ENCODE results near the gene CNGA2. TPM values are rescaled to one million over a fixed set of nuclear protein-coding genes. Genes with fewer than 3 reads are reported as not detected.

Gene CNGA2
- total RNA-seq, 2 donors from 2014 or later, result not detected

DNA sequence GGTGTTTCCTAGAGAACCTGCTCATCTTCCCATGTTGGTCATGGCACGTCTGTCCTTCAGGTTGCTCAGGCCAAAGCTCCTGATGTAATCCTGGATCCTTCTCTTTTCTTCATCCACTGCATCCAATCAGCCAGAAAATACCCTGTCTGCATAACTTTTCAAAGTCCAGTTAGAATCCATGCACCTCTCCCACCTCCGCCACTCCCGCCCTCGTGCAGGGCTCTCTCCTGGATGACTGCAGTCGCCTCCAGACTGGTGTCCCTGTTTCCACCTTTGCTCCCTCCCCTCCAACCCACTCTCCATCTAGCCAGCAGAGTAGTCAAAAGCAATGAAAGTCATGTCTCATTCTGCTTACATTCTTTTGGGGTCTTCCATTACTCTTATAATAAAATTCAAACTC is 16.0 kb downstream of the CNGA2 start:
- Histone ChIP-seq H3K36me3 (ENCODE audit: control insufficient read depth, insufficient read depth, low read length) (no peaks in the 10 kb centered on the region), H3K9ac (ENCODE audit: extremely low read depth, low read length, poor library complexity, severe bottlenecking) (no peak overlapping the region), H3K4me1 (ENCODE audit: control insufficient read depth, insufficient read depth, low read length) (no peaks in the 10 kb centered on the region), H3K27ac (ENCODE audit: low read depth, low read length) (no peak overlapping the region), H3K27me3 (ENCODE audit: control insufficient read depth, insufficient read depth, low read length, poor library complexity, severe bottlenecking) (no peaks in the 10 kb centered on the region), H3K9me3 (ENCODE audit: control insufficient read depth, low read length) (no peaks in the 10 kb centered on the region), H3K4me3 (ENCODE audit: low read length) (no peak overlapping the region)
- DNase-seq, result no peak
- peaks cover 6% of the 10 kb centered on the region for H3K27me3 Mint-ChIP-seq (ENCODE audit: insufficient read depth)
- H3K27ac Mint-ChIP-seq, result no peak overlapping the region
- no peak overlapping the region for H3K4me3 Mint-ChIP-seq
- TF ChIP-seq, protein P1, sequence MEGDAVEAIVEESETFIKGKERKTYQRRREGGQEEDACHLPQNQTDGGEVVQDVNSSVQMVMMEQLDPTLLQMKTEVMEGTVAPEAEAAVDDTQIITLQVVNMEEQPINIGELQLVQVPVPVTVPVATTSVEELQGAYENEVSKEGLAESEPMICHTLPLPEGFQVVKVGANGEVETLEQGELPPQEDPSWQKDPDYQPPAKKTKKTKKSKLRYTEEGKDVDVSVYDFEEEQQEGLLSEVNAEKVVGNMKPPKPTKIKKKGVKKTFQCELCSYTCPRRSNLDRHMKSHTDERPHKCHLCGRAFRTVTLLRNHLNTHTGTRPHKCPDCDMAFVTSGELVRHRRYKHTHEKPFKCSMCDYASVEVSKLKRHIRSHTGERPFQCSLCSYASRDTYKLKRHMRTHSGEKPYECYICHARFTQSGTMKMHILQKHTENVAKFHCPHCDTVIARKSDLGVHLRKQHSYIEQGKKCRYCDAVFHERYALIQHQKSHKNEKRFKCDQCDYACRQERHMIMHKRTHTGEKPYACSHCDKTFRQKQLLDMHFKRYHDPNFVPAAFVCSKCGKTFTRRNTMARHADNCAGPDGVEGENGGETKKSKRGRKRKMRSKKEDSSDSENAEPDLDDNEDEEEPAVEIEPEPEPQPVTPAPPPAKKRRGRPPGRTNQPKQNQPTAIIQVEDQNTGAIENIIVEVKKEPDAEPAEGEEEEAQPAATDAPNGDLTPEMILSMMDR (conservative IDR thresholded peaks at IDR 0.05), result no peak
- peaks cover 2% of the 10 kb centered on the region for H3K4me1 Mint-ChIP-seq
- whole genome bisulfite sequencing, 2 experiments (ENCODE audit: insufficient coverage in 1 of 2, insufficient read length in 1 of 2), result 91% methylated on average over 5 of the region's 5 CpGs; no CpG with 5 or more reads in 1 of the 2 experiments
- peaks cover 70% of the 10 kb centered on the region for H3K9me3 Mint-ChIP-seq
- H3K36me3 Mint-ChIP-seq (ENCODE audit: low read depth), result no peaks in the 10 kb centered on the region

DNA sequence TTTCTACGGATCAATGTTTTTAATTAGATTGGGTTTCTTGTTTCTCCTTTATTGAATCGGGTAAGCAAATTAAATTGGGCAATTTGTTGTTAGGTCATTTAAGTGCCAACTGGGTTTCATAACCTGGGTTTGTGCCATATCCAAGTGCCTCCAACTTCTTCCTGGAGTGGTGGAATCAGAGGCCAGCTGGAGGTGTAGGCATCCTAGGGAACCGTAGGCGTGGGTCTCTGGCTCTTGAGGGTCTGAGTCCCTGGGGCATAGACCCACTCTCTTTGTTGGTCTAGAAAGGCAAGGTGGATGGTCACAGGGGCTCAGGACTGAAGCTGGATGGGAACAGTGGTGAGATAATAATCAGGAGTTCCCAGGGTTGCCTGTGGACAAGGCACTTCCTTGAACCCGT is 18.3 kb downstream of the CNGA2 start:
- no peak overlapping the region for H3K4me3 Mint-ChIP-seq
- H3K4me1 ChIP-seq (ENCODE audit: control insufficient read depth, insufficient read depth, low read length), result no peaks in the 10 kb centered on the region
- H3K9me3 ChIP-seq (ENCODE audit: control insufficient read depth, low read length), result no peaks in the 10 kb centered on the region
- peaks cover 74% of the 10 kb centered on the region for H3K9me3 Mint-ChIP-seq
- no peak overlapping the region for H3K27ac ChIP-seq (ENCODE audit: low read depth, low read length)
- H3K27me3 ChIP-seq (ENCODE audit: control insufficient read depth, insufficient read depth, low read length, poor library complexity, severe bottlenecking), result no peaks in the 10 kb centered on the region
- H3K27me3 Mint-ChIP-seq (ENCODE audit: insufficient read depth), result peaks cover 12% of the 10 kb centered on the region
- peaks cover 4% of the 10 kb centered on the region for H3K4me1 Mint-ChIP-seq
- H3K9ac ChIP-seq (ENCODE audit: extremely low read depth, low read length, poor library complexity, severe bottlenecking), result no peak overlapping the region
- H3K36me3 Mint-ChIP-seq (ENCODE audit: low read depth), result no peaks in the 10 kb centered on the region
- DNase-seq, result no peak
- no peaks in the 10 kb centered on the region for H3K36me3 ChIP-seq (ENCODE audit: control insufficient read depth, insufficient read depth, low read length)
- TF ChIP-seq, protein P1 (conservative IDR thresholded peaks at IDR 0.05), result no peak
- WGBS, 2 experiments (ENCODE audit: insufficient coverage in 1 of 2, insufficient read length in 1 of 2), result 82% methylated on average over 5 of the region's 5 CpGs; no CpG with 5 or more reads in 1 of the 2 experiments
- H3K4me3 ChIP-seq (ENCODE audit: low read length), result no peak overlapping the region
- H3K27ac Mint-ChIP-seq, result no peak overlapping the region

DNA sequence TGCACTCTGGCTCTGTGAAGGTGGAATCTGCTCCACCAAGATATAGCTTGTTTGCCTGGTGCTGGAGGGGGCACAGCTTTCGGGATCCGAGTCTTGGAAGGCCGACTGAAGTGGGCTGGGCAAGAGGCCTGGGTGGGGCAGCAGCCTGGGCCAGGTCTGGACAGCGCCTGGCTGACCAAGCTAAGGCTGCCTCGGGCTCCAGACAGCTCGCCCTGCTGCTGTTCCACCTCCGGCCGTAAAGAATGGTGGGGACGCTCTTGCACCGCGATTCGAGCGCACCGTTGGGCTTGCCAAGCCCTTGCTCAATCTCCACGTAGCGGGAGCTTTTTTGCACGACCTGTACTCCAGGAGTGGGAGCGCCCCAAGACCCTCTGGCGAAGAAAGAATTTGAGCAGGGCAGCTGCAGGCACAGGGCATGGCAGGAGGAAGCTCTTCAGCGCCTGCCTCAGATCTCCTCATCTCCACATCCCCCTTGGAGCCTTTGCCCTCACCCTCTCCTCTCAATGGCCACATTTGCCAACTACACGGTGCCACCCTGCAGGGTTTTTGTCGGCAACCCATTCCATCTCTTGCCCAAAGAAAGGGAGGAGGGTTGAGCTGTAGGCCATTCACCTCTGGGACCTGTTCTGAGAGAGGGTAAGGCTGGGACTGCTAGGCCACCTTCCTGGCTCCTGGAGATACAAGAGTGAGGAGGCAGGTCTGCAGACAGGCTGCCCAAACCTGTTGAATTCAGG is 18.9 kb downstream of the CNGA2 start:
- Mint-ChIP-seq H3K4me1 (peaks cover 5% of the 10 kb centered on the region), H3K36me3 (ENCODE audit: low read depth) (no peaks in the 10 kb centered on the region), H3K27ac (no peak overlapping the region), H3K27me3 (ENCODE audit: insufficient read depth) (peaks cover 12% of the 10 kb centered on the region), H3K4me3 (no peak overlapping the region), H3K9me3 (peaks cover 79% of the 10 kb centered on the region)
- Histone ChIP-seq H3K9me3 (ENCODE audit: control insufficient read depth, low read length) (no peaks in the 10 kb centered on the region), H3K27me3 (ENCODE audit: control insufficient read depth, insufficient read depth, low read length, poor library complexity, severe bottlenecking) (no peaks in the 10 kb centered on the region), H3K9ac (ENCODE audit: extremely low read depth, low read length, poor library complexity, severe bottlenecking) (no peak overlapping the region), H3K27ac (ENCODE audit: low read depth, low read length) (no peak overlapping the region), H3K4me1 (ENCODE audit: control insufficient read depth, insufficient read depth, low read length) (no peaks in the 10 kb centered on the region), H3K4me3 (ENCODE audit: low read length) (no peak overlapping the region), H3K36me3 (ENCODE audit: control insufficient read depth, insufficient read depth, low read length) (no peaks in the 10 kb centered on the region)
- TF ChIP-seq, protein P1 (conservative IDR thresholded peaks at IDR 0.05), result peak; percentile 83
- DNase-seq, result peak; percentile 83
- WGBS, 2 experiments (ENCODE audit: insufficient coverage in 1 of 2, insufficient read length in 1 of 2), result 1 to 23% methylated on average over 10 to 22 of the region's 22 CpGs

All from endodermal cell (in vitro differentiated cells).